Inflammatory macrophage (primary cell): ENCODE results near the gene CCM2L.
A peak's percentile ranks its signal among the peaks of the same experiment; 100 is the strongest.
"Not testable (repeated sequence)": the region's sequence is repeated elsewhere in the genome, so short reads cannot be mapped to it uniquely, and the experiment has no call there.

ENCODE experiments used
- DNase-seq, 2 donors: peaks; one replicate each; pipeline ENCODE4 v3.0.0-alpha.2; 2020 to 2022

Gene CCM2L

DNA sequence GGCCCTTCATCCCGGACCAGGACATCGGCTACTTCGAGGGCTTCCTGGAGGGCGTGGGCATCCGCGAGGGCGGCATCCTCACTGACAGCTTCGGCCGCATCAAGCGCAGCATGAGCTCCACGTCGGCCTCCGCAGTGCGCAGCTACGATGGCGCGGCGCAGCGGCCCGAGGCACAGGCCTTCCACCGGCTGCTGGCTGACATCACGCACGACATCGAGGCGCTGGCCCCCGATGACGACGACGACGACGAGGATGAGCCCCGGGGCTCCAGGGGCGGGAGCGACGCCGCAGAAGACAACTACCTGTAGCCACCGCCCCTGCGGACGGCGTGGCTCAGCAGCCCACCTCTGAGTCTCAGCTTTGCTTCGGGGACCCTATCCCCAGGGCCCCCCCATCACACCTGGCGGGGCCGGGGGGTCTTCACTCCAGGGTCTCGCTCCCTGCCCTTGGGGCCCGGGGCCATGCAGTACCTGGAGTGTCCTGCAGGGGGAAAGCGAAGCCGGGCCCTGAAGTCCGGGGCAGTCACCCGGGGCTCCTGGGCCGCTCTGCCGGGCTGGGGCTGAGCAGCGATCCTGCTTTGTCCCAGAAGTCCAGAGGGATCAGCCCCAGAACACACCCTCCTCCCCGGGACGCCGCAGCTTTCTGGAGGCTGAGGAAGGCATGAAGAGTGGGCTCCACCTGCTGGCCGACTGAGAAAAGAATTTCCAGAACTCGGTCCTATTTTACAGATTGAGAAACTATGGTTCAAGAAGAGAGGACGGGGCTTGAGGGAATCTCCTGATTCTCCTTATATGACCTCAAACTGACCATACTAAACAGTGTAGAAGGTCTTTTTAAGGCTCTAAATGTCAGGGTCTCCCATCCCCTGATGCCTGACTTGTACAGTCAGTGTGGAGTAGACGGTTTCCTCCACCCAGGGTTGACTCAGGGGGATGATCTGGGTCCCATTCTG lies 21.0 kb downstream of the CCM2L start:
- peak; percentile 67 to 71 for DNase-seq

DNA sequence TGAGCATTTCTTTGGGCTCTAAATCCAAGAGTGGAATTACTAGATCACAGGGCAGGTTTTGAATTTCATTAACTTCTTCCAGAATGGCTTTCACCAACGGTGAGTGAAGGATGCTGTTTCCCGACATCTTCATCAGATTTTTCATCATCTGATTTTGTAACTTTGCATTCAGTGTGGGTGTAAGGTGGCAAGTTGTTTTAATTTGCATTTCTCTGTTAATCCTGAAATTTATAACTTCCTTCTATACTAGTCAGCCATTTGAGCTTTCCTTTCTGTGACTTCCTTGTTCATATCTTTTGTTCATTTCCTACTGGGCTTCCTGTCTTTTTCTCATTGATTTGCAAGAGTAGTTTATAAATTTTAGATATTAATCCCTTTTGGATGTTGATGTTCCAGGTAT lies 23.1 kb downstream of the CCM2L start:
- peak in 1 of 2 donors; percentile 34 for DNase-seq

DNA sequence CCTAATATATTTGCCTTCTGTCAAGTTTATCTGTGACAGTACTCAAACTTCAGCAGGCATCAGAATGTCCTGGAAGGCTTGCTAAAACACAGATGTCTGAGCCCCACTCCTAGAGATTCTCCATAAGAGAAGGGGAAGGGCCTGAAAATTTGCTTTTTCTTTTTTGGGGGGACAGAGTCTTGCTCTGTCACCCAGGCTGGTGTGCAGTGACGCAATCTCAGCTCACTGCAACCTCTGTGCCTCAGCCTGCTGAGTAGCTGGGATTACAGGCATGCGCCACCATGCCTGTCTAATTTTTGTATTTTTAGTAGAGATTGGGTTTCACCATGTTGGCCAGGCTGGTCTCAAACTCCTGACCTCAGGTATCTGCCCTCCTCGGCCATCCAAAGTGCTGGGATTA lies 23.5 kb downstream of the CCM2L start:
- not testable (repeated sequence) for DNase-seq

DNA sequence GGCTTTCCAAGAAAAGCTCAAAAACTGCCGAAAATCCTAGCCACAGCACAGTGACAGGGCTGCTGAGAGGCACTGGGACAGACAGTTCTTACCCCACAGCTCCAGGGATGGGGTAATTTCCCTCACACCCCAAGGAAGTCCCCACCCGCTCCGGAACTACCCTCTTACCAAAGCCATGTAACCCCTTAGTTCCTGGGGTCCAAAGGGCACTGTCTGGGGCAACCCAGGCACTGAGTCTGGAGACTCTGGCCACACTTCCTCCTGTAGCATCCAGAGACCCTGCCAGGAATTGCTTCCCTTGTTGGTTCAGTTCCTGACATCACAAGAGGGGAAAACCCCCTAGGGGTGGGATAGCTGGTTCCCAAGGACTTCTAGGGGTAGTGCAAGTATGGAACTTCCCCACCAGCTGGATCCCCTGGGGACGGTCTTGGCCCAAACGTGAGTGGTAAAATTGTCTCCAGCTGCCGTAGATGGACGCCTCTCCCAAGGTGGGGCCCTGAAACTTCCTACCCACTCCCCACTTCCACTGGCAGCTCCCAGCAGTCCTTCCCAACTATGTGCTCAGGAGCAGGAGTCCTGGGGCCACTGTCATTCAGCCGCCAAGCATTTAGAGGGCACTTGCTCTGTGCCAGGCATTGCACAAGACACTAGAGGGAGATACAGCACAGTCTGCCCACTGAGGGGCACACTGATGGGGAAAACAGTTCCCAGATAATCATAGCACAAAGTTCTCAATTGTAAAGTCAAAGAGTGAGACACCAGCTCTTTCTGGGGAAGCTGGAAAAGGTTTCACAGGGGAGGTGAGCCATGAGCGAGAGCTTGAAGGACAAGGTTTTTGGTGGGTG lies 24.6 kb downstream of the CCM2L start:
- DNase-seq: peak; percentile 61 to 82

DNA sequence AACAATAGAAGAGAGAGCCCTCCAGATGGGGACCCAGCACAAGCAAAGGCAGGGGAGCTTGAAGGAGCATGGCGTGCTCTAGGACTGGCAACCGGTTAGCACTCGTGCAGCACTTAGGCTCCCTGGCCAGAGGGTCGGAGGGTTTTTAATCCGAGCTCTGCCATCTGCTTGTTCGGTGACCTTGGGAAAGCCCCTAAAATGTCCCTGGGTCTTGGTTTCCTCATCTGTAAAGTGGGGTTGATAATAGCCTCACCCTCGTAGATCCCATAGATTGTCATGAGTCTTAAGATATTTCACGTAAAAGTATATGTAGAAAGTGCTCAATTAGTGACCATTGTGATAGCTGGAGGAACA lies 25.2 kb downstream of the CCM2L start:
- DNase-seq: no peak

DNA sequence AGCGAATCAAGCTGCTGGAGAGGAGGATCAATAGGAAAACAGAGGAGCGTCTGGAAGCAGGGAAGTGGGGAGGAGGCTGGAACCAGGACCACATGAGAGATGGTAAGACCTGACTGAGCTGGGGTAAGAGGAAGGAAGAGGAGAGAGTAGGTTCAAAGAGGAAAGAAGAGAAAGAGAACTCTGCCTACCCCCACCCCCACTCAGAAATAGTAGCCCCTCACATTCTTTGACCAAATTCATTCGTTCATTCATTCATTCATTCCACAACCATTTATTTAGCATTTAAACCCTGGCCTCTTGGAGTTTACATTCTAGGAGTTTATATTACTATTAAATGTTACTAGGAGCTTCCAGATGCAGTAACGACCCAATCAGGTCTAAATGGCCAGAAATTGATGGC lies 26.0 kb downstream of the CCM2L start:
- no peak for DNase-seq

DNA sequence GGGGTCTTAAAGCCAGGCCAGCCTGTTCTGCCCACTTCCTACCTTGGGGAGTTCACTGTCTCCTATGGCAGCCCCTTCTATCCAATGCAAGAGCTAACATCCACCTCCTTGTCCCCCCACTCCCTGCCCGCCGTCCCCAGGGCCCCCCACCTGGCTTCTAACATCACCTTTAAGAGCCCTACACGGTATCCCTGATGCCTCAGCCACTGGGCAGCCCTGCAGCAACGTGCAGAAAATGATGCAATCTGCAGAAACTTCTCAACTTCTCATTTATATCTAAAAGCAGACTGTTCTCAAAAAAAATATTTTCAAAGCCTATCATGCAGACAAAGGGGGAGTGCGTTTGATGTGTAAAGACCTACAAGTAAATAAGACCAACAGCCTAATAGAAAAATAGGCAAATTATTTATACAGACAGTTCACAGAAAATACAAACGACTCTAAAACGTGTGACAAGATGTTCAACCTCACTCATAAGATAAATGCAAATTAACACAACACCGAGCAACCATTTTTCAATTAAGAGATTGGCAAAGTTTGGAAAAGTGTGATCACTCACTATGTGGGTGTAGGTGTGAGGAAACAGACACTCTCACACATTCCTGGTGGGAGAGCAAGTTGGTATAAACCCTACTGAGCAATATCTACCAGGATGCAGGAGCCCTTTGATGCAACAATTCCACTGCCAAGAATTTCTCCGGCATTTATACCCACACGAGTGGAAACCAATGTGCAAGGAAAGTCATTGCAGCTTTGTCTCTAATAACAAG lies 26.7 kb downstream of the CCM2L start:
- DNase-seq: peak; percentile 58 to 61

DNA sequence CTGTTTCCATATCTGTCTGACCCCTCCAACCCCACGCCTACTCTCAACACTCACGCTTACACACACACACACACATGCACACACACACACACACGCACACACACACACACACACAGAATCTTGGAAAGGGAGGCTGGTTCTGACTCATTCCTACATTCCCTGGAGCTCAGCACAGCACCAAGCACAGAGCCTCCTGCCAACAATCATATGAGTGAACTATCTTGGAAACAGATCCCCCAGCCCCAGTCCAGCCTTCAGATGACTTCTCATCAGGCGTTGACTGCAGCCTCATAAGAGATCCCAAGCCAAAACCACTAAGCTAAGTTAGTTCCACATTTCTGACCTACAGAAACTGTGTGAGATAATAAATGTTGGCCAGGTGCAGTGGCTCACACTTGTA lies 27.7 kb downstream of the CCM2L start:
- peak; percentile 18 to 43 for DNase-seq

DNA sequence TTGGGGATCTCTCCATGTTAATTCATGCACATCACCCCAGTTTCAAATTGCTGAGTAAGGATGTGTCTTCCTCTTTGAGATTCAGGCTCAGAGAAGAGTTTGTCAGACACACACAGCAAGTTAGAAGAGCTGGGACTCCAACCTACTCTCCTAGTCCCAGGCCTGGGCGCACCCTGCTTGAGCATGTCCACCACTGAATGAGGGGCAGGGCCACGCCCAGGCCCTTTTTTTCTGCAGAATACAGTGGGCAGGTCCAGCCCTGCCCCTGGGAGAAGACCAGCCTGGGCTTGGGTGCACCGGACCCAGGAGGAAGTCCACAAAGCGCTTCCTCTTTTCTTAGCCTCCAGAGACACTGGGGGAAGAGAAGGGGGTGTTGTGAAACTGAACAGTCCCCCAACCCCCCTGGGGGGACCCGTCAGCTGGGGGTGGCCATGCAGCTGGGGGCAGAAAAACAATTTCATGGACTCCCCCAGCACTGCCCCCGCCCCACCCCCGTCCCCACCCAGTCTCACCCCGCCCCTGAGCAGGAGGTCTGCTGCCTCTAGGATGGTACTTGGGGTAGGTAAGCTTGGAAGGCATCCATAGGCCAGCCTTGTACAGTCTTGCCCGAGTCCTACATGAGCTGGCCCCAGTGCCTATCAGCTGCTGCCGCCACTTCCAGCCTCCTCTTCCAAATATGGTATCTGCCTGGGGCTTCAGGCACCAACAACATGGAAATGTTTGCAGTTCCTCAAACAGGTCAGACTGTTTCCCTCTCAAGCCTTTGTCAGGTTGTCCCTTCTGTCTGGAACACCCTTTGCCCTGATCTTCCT lies 30.1 kb downstream of the CCM2L start:
- peak; percentile 96 to 97 for DNase-seq

DNA sequence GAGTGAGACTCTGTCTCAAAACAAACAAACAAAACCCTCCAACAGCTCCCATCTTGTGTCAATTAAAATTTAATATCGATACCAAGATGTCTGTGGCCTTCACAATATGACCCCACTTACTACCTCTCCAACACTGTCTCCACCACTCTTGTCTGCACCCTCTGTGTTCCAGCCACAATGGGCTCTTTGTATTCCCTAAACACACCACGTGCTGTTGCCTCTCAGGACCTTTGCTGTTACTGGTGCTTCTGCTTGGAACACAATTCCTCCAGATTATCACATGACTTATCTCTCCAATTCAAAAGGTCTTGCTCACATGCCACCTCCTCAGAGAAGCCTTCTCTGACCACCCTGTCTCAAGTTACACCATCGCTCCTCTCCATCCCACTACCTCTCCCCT lies 35.8 kb downstream of the CCM2L start:
- DNase-seq: no peak

DNA sequence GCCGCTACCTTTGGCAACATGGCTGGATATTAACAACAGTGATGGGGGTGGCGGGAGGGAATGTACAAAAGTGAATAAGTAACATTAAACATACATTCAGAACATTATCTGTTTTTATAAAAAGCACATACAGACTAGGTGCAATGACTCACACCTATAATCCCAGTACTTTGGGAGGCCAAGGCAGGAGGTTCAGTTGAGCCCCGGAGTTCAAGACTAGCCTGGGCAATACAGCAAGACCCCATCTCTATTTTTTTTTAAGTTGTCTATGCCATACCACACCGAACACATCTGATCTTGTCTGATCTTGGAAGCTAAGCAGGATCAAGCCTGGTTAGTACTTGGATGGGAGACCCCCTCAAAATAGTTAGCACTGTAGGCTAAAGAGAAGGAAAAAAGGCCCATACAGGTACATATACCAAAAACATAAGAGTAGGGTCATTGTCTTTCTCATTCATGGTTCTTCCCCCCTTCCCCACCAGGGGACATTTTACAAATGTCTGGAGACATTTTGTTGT lies 40.1 kb downstream of the CCM2L start:
- no peak for DNase-seq

DNA sequence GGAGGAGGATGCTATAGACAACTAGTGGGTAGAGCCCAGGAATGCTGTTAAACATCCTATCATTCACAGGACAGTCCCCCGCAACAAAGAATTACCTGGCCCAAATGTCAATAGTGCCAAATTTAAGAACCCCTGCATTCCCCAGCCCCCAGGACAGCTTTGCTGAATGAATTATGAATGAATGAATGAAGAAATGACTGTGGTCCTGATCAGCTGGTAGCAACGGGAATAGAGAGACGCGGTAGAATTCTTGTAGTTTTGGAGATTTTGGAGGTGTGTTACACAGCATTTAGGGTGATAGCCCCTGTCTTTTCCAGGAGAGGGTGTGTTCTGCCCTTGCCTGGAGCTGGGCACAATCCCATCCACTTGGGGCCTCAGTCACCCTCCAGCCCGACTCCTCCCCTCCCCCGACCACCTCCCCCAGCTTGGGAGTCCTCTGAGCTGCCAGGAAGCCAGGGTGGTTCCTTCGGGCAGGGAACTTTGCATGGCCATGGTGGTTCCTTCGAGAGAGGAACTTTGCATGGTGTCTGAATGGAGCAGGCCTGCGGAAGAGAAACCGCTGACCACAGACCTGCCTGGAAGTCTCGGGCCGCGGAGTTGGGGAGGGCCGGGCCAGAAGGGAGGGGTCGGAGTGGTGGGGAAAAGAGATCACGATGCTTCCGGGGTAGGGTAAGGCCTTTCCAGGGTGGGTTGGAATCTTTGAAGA lies 40.8 kb downstream of the CCM2L start:
- peak; percentile 72 to 79 for DNase-seq

DNA sequence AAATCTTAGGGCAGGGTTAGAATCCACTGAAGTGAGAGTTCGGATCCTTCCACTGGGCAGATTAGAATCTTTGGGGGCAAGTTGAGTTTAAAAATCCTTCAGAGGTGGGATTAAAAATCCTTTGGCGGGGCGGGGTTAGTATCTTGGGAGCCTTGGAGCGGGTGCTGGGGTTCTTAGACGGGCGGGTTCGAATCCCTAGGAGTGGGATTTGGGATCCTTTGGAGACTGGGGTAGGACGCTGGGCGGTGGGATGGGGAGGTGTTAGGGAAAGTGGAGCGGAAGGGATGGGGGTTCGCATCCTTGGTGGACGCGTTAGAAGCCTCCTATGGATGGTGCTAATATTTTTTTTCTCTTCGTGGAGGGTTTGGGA lies 41.5 kb downstream of the CCM2L start:
- no peak for DNase-seq

DNA sequence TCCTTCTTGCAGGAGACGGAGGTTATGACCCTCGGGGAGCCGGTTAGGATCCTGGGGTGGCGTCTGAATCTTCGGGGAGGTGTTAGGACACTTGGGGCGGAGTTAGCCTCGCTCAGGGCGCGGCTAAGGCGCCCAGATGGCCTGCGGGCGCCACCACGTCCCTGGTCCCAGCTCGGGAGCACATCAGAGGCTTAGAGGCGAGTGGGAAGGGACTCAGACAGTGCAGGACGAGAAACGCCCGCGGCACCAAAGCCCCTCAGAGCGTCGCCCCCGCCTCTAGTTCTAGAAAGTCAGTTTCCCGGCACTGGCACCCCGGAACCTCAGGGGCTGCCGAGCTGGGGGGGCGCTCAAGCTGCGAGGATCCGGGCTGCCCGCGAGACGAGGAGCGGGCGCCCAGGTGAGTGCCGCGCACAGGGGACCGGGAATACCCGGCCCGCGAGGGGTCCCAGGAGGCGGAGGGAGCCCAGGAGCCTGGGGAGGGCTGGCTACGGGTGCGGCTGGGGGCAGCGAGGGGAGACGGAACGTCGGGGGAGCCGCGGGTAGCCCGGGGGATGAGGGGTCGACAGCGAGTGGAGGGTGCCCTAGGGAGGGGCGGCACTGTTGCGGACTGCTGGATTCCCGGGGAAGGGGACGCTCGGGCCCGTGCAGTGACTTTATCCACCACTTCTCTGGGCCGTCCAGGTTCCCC lies 42.0 kb downstream of the CCM2L start, which contains the start of gene HCK:
HCK (plus strand) TSS at position 153 of the 688 bp plus-strand sequence.
- DNase-seq: peak; percentile 89

DNA sequence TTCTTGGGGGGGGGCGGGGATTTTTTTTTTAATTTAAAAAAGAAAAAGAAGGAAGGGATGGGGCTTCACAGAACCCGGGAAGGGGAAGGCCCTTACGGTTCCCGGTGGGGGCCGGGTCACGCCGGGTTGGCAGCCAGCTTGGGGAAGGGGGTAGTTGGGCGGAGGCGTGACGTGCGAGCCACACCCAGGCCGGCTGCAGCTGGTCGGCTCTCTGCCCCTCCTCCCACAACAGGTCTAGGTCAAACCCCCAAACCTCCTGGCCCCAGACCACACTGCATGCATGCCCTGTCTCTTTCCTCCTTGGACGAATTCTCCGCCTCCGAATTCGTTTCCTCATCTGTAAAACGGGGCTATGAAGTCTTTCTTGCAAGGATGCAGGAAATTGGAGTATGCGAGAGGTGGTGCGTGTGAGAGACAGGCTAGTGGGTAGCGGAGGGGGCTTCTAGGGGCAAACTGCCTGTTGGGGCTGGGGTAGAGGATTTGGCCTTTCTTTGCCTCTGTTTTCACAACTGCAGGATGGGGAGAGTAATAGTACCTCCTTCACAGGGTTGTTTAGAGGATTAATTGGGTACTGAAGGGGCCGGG lies 42.6 kb downstream of the CCM2L start:
- DNase-seq: peak; percentile 88 to 93

DNA sequence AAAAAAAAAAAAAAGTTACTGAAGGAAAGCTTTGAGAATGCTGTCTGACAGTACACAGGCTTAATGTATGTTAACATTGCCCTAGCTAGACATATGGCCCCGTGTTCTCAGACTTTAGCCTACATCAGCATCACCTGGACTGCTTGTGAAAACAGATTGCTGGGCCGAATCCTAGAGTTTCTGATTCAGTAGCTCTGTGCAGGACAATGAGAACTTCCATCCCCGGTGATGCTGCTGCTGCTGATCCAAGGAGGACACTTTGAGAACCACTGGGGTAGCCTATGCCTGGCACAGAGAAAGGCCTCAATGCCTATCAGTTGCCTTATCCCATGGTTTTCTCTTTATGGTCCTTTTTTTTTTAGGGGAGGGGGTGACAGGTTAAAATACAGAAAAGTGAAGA lies 43.4 kb downstream of the CCM2L start:
- DNase-seq: peak in 1 of 2 donors; percentile 2

DNA sequence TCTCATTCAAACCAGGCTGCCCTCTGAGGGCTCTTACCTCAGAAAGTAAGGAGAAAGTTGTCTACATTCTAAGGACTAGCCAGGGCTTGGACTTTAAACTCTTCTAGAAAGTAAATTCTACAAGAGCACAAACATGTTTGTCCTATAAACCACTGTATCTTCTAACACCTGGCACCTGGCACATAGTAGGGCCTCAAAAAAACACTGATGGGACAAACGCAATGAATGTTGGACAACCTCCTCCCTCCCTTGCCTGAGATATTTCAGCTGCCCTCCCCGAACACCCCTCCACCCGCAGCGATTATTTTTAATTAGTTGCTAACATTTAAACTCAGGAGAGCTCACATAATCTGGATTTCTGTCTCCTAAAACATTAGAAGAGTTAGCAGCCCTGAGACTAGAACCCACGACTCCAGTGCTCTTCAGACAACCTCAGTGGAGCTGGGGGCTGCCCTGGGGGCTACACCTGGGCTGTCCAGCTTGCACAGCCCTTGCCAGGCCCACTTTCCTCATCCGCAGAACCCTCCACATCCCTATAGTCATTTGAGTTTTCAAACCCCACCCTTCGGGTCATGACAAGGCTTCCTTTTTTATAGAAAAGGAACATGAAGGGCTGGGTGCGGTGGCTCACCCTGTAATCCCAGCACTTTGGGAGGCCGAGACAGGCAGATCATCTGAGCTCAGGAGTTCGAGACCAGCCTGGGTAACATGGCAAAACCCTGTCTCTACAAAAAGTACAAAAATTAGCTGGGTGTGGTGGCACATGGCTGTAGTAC lies 46.7 kb downstream of the CCM2L start:
- peak; percentile 72 to 80 for DNase-seq

DNA sequence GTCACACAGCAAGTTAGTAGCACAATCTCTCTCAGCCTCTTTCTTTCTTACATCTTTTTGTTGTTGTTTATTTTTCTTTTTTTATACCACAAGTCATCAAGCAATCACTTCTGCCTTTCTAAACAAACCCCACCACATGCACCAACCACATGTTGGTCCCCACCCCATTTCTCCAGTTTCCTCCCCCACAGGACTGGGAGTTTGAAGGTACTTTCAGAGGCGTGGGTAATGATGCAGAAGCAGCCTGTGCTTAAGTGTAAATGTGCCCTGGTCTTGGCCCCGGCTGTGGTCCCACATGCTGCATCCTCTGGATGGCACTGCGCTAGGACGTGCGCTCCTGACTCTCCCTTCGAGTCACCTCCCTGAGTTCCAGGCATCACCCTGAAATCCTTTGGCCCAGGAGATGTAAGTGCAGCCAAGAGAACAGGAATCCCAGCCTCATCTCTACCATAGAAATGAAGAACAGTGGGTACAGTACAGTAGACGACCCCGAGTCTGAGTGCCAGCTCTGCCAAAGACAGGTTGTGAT lies 47.5 kb downstream of the CCM2L start:
- DNase-seq: no peak

DNA sequence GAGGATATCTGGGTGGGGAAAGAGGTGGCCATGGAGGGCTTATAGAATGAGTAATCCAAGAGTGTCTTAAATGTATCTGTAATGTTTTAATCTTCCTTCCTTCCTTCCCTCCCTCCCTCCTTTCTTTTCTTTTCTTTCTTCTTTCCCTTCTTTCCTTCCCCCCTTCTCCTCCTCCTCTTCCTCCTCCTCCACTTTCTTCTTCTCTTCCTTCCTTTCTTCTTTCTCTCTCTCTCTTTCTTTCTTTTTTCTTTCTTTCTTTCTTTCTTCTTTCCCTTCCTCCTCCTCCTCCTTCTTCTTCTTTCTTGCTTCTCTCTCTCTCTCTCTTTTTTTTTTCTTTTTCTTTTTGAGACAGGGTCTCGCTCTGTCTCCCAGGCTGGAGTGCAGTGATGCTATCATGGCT lies 49.0 kb downstream of the CCM2L start:
- no peak for DNase-seq
